HL-60 (cell line): ENCODE data around the gene MFN2.

Experiments used
- POLR2AphosphoS5 ChIP-seq: IDR thresholded peaks from 2 replicates; pipeline ENCODE4 v1.6.1; 2012; ENCODE audit warnings: low read depth
- SPI1 ChIP-seq: IDR thresholded peaks from 2 replicates; pipeline ENCODE4 v1.6.1; 2012; ENCODE audit warnings: low read depth, mild to moderate bottlenecking, borderline replicate concordance
- TF ChIP-seq, protein P1 (sequence below): IDR thresholded peaks from one replicate; pipeline ENCODE4 v1.5.1; 2011; ENCODE audit warnings: low read length, control low read depth, inconsistent platforms; ENCODE audit not compliant: insufficient read depth
- TF ChIP-seq, protein P2 (sequence below): IDR thresholded peaks from 2 replicates; pipeline ENCODE4 v1.6.1; 2012; ENCODE audit warnings: low read depth; ENCODE audit not compliant: insufficient replicate concordance

DNA sequence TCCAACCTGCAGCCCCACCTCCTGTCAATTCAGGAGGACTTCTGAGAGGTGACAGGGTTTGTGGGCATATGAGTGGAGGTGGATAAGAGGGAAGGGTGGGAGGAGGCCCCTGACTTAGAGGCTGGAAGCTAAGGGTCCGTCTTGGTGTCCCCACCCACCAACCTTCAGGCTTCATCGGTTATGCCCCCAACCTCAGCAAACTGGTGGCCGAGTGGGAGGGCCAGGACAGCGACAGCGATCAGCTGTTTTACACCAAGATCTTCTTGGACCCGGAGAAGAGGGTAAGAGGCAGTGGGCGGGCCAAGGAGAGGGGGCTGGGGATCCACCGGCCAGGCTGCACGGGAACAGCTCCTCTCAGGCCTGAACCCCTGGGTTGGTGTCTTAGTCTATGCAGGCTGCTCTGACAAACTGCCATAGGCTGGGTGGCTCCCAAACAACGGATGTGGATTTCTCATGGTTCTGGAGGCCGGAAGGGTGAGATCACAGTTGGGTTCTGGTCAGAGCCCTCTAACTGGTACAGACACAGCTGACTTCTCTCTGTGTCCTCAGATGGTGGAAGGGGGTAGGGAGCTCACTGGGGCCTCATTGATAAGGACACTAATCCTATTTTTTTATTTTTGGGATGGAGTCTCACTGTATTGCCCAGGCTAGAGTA lies 27.7 kb upstream of the MFN2 start:
- TF ChIP-seq, protein P1, sequence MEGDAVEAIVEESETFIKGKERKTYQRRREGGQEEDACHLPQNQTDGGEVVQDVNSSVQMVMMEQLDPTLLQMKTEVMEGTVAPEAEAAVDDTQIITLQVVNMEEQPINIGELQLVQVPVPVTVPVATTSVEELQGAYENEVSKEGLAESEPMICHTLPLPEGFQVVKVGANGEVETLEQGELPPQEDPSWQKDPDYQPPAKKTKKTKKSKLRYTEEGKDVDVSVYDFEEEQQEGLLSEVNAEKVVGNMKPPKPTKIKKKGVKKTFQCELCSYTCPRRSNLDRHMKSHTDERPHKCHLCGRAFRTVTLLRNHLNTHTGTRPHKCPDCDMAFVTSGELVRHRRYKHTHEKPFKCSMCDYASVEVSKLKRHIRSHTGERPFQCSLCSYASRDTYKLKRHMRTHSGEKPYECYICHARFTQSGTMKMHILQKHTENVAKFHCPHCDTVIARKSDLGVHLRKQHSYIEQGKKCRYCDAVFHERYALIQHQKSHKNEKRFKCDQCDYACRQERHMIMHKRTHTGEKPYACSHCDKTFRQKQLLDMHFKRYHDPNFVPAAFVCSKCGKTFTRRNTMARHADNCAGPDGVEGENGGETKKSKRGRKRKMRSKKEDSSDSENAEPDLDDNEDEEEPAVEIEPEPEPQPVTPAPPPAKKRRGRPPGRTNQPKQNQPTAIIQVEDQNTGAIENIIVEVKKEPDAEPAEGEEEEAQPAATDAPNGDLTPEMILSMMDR, result no peak
- TF ChIP-seq, protein P2, sequence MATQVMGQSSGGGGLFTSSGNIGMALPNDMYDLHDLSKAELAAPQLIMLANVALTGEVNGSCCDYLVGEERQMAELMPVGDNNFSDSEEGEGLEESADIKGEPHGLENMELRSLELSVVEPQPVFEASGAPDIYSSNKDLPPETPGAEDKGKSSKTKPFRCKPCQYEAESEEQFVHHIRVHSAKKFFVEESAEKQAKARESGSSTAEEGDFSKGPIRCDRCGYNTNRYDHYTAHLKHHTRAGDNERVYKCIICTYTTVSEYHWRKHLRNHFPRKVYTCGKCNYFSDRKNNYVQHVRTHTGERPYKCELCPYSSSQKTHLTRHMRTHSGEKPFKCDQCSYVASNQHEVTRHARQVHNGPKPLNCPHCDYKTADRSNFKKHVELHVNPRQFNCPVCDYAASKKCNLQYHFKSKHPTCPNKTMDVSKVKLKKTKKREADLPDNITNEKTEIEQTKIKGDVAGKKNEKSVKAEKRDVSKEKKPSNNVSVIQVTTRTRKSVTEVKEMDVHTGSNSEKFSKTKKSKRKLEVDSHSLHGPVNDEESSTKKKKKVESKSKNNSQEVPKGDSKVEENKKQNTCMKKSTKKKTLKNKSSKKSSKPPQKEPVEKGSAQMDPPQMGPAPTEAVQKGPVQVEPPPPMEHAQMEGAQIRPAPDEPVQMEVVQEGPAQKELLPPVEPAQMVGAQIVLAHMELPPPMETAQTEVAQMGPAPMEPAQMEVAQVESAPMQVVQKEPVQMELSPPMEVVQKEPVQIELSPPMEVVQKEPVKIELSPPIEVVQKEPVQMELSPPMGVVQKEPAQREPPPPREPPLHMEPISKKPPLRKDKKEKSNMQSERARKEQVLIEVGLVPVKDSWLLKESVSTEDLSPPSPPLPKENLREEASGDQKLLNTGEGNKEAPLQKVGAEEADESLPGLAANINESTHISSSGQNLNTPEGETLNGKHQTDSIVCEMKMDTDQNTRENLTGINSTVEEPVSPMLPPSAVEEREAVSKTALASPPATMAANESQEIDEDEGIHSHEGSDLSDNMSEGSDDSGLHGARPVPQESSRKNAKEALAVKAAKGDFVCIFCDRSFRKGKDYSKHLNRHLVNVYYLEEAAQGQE, result no peak
- TF ChIP-seq POLR2AphosphoS5, result no peak
- TF ChIP-seq SPI1, result no peak
